GM21576 (cell line): ENCODE measurements around the gene KCNQ1.

Experiments used
- ATAC-seq: cut with Tn5 transposase; IDR thresholded peaks from one replicate; pipeline ENCODE4 v1.9.1; 2021; ENCODE audit warnings: mild to moderate bottlenecking, moderate library complexity; ENCODE audit not compliant: unreplicated experiment

The KCNQ1 gene

DNA sequence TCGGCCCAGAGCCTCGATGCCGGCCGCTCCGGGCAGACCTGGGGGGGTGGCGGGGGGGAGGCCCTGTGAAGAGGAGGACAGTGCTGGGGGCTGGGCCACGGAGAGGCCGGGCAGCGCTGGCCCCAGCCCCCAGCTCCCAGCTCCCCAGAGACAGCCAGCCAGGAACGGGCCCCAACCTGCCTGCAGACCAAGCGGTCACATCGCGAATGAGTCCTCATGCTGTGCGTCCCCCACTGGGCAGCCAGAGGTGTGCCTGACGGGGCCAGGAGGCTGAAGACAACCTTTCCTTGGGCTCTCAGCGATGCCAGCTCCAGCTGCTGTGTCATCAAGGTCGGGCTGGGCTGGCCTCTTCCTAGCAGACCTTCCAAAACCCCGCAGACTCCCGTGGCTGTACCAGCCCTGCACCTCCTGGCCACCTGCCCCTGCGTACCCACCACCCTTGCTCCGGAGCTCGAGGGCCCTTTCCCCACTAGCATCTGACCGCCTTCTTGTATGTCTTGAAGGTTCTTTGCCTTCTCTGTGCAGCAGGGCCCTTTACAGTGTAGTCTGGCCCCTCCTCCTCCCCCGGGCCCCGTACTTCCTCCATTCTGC is 352.4 kb downstream of the KCNQ1 start:
- ATAC-seq = no peak

DNA sequence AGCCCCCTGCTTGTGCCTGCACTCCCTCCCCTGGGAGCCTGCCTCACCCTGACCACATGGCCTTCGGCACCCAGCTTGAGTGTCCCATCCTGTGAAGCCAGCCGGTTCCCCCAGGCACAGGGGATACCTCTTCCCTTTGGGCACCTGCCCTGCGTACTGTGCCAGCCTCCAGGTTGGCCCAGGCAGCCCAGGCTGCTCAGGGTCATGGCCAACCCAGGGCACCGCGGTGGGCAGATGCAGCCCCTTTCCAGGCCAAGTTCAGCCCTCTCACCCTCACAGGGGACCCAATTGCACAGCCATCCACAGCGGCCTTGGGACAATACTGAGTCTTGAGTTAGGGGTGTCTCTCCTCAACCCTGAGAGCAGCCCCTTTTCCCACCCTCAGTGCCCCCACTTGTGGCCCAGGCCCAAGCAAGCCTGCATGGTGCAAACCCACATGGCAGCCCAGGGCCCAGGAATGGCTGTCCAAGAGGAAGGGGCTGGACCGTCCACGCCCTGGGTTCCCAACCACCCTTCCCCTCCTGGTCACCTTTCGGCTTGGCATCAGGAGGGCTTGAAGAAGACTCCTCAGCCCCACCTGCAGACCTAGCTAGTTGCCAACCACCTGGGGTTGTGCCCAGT is 353.0 kb downstream of the KCNQ1 start:
- no peak for ATAC-seq

- ATAC-seq = no peak
Observed at GRCh38 chr11:2798951-2799761, 354.3 kb downstream of the KCNQ1 start.

GRCh38 chr11:2799881-2800654 is 355.3 kb downstream of the KCNQ1 start:
- no peak for ATAC-seq

DNA sequence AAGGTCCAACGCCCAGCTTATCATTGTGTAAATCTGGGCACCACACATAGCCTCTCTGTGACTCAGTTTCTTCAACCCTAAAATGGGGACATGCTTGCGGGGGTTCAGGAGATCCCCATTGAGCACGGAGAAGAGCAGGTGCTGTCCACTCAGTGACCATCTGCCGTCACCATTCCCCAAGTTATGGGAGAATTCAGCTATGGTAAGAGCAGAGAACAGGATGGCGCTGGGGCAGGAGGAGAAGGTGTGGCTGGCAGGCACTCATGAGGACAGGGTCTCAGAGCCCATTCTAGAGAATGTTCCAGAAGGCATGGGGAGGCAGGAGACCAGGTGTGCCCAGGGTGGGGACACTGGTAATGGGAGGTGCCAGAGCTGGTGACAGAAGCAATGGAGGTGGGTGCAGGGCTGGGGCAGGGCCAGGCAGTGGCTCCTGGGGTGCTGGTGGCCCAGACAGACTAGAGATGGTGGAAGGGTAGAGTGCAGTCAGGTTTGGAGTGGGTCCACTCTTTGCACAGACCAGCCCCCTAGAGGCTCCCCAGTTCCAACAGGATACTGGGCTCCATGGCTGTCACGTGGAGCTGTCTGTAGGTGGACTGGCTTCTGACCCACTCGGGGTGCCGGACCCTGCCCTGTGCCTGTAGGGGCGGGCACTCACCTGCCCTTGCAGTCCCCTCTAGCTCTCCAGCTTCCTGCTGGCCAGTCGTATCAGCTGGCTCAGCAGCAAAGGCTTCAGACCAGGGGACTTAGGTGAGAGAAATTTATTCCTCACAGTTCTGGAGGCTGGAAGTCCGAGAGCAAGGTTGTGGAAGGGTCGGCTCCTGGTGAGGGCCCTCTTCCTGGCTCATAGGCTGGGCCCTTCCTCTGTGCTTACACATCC is 356.1 kb downstream of the KCNQ1 start:
- ATAC-seq = no peak

GRCh38 chr11:2801711-2802388 is 357.0 kb downstream of the KCNQ1 start:
- no peak for ATAC-seq

- no peak for ATAC-seq
Observed at GRCh38 chr11:2802389-2803185, 357.8 kb downstream of the KCNQ1 start.

DNA sequence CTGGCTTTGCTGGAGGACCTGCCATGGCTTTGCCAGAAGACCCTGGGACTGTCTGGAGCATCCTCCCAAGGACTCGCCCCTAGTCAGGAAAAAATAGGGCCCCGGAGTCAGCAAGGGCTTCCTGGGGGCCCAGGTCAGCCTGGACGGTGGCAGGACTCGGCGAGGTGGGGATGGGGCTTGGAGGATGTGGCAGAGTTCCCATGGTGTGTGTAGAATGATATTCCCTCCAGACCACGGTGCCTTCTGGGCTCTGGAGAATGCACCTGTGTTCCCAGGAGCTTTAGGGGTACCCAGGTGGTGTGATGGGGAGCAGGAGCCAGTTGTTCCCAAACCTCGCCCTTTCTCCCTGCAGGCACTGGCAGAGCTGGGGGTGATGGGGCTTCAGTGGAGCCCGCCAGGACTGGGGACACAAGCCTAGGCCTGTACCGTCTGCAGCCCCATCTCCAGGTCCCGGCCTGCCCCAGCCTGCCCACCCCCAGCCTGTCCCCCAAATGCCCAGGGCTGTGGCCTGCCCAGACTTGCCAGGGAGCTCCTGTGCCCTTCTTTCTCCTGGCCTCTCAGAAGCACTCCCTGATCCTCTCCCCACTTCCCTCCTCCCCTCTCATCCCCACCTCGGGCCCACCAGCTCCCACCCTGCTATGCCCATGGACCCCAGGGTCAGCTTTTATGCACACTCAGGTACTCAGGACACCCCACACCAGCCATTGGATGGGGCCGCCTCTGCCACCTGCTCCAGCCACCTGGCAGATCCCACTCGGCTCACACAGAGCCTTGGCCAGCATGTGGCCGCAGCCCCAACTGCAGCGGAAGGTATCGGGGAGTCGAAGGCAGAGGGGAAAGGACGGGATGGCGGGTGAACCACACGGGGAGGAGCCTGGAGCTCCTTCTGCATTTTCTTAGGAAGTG is 358.6 kb downstream of the KCNQ1 start:
- ATAC-seq = no peak

- ATAC-seq = no peak
Observed at GRCh38 chr11:2804189-2804588, 359.4 kb downstream of the KCNQ1 start.

- no peak for ATAC-seq
Observed at GRCh38 chr11:2804701-2805387, 360.0 kb downstream of the KCNQ1 start.

DNA sequence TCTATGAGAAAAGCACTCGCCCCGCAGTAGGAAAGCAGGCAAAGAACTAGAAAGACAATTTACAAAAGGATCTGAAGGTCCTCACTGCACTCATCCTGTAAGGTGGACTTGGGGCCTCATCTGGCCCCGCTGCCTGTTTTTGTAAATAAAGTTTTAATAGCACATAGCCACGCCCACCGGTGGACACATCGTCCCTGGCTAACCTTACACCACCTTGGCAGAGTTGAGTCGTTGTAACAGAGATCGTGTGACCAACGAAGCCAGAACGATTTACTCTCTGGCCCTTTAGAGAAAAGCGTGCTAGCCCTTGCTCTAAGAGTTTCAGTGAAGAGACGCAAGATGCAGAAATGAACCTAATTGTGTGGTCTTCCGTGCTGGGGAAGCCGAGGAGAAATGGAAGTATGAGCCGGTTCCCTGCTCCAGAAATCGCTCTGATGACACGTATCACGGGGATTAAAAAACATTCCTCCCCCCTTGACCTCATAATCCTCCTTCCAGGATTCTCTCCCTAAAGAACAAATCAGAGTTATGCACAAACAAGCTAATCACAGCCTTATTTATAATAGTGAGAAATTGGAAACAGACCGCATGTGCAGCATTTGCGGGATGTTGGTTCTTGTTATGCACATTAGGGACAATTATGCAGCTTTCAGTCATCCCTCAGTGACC is 360.7 kb downstream of the KCNQ1 start:
- ATAC-seq = no peak

GRCh38 chr11:2806351-2807024 is 361.7 kb downstream of the KCNQ1 start:
- no peak for ATAC-seq

DNA sequence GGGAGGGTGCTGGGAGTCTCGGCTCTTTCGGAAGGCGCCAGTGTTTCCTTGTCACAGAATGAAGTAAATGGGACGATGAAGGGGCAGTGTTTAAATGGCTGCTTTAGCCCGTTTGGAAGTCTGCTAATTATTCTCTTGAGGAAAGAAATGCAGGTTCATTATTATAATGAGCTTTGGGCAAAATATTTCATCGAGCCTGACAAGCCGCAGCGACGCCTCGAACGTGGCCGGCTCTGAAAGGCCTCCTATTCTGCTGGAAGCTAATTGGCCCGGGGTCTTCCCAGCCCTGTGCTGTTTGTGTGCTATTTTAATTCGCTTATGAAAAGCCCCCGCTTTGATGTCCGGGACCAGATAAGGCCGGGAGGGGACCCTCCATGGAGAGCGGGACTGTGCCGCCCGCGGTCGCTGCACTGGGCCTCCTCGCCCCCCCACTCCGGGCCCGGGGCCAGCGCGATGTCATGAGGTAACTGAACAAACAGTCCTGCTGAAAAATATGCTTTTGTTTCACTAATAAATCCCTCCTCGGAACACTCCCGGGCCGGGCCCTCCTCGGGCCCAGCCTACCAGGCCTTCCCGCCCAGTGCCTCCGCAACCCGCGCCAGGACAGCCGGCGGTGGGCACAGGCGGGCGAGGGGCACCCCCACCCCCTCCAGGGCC is 362.3 kb downstream of the KCNQ1 start:
- ATAC-seq = no peak

GRCh38 chr11:2807801-2808241 is 363.0 kb downstream of the KCNQ1 start:
- no peak for ATAC-seq
